Heart left ventricle (tissue), 16 donors: ENCODE measurements around the gene SLC2A5. TPM values are rescaled to one million over a fixed set of nuclear protein-coding genes. Genes with fewer than 3 reads are reported as not detected.

ENCODE experiments used
- ATAC-seq, 4 donors: fragments of 200-7000 bp; cut with Tn5 transposase; one replicate each; pipeline ENCODE4 v1.9.1; 2020 to 2022; ENCODE audit warnings: moderate library complexity in 4 of 4, mild to moderate bottlenecking in 3 of 4, moderate number of reproducible peaks in 1 of 4
- DNase-seq, 5 donors: peaks; one replicate each; pipeline ENCODE4 v3.0.0-alpha.2; 2020
- H3K27ac ChIP-seq, 12 donors: fragments of 200-600 bp; sonication (generic) in 4 of 12; one replicate each; pipeline versions ENCODE4 v1.5.0 to v1.8.0; 2016 to 2022; ENCODE audit warnings: mild to moderate bottlenecking in 2 of 12
- H3K27me3 ChIP-seq, 9 donors: fragments of 200-600 bp; sonication (generic) in 2 of 9; one replicate each; pipeline versions ENCODE4 v1.5.1 to v1.8.0; 2016 to 2022; ENCODE audit warnings: mild to moderate bottlenecking in 3 of 9
- H3K36me3 ChIP-seq, 9 donors: fragments of 200-600 bp; sonication (generic) in 2 of 9; one replicate each; pipeline versions ENCODE4 v1.5.0 to v1.8.0; 2018 to 2022; ENCODE audit warnings: mild to moderate bottlenecking in 2 of 9
- H3K4me1 ChIP-seq, 12 donors: fragments of 200-600 bp; sonication (generic) in 4 of 12; one replicate each; pipeline versions ENCODE4 v1.5.0 to v1.8.0; 2016 to 2022; ENCODE audit warnings: mild to moderate bottlenecking in 3 of 12
- H3K4me3 ChIP-seq, 12 donors: fragments of 200-600 bp; sonication (generic) in 4 of 12; one replicate each; pipeline versions ENCODE4 v1.5.0 to v1.8.0; 2017 to 2022; ENCODE audit warnings: mild to moderate bottlenecking in 9 of 12, moderate library complexity in 4 of 12
- H3K9me3 ChIP-seq, 12 donors: fragments of 200-600 bp; sonication (generic) in 4 of 12; one replicate each; pipeline versions ENCODE4 v1.5.0 to v1.8.0; 2016 to 2022; ENCODE audit warnings: mild to moderate bottlenecking in 1 of 12
- CTCF ChIP-seq, 12 donors: fragments of 200-600 bp; sonication (generic) in 4 of 12; IDR thresholded peaks; one replicate each; pipeline versions ENCODE4 v1.5.0 to v1.8.0; 2018 to 2022; ENCODE audit warnings: antibody characterized with exemption in 12 of 12, mild to moderate bottlenecking in 5 of 12
- POLR2A ChIP-seq, 2 donors: fragments of 450-650 bp; IDR thresholded peaks; one replicate each; pipeline ENCODE4 v1.6.1; 2017; ENCODE audit warnings: antibody characterized with exemption in 2 of 2, mild to moderate bottlenecking in 2 of 2, moderate library complexity in 2 of 2
- WGBS, 4 donors: extraction: QIAGEN DNeasy Blood & Tissue Kit in 2 of 4; methylation state at CpG; one replicate each; pipeline versions ENCODE4 v1.1.5 to v1.1.7; 2013 to 2018; 5-methylcytosine and 5-hydroxymethylcytosine counted together
- intact Hi-C, 10 donors: fragments of 100-400 bp; cut with DNase I; formaldehyde crosslinking; loops; one replicate each; pipeline versions ENCODE4 v1.11.1 to v1.14.2; 2022
- polyA plus RNA-seq, 2 donors: library from polyadenylated mRNA; stranded (reverse); fragments of 200-250 nt; gene quantifications; one replicate each; pipeline ENCODE4 v1.2.3, GENCODE V29; 2013
- total RNA-seq, 9 donors: library from RNA; depleted of rRNA in 2 of 9; stranded (reverse); fragments of >200 nt in 2 of 9; fragmentation: NEBNext Ultra II Directional in 3 of 9; extraction: Animal tissue kit (Norgen Biotek cat#: 25700) in 3 of 9; gene quantifications; one replicate each; pipeline versions ENCODE4 v1.1.0 to v1.2.4, GENCODE V29; 2016 to 2023
- donor health status: ischemic (EF 13 %, LVEDD 7.1; RV severe dilation, severe dysfunction).
- donor health status: healthy with polysubstance abuse.
- donor health status: DM: no; HTN: yes; CAD: no.
- donor health status: DM: no; HTN: no; CAD: no.
- donor health status: ischemic (EF 25% LVEDD 6.9; RV normal size, moderate dysfunction).
- donor health status: ischemic (EF 25% LVEDD 5.7; RV mildly dilated, moderate dysfunction).
- donor health status: healthy.
- donor health status: DM: yes; HTN: yes; CAD: no.
- donor health status: ischemic (EF 35%, LVEDD 5.7; RV mildly dilated, moderate dysfunction).
- donor health status: nonischemic (EF 11% LVEDD 7.7; RV severe dilation, severe dysfunction).
- donor health status: DM: yes; HTN: yes; CAD: no.
- donor health status: PGD.
- donor health status: ischemic (EF 29% LVEDD 5.4; RV normal size, mild dysfunction).
- donor health status: nonischemic (EF 23%, LVEDD 6.1; RV moderate dilation, normal function).

Gene SLC2A5
- total and polyA plus RNA-seq, 11 donors, result 0.86 to 15.8 (median 2.3) TPM

- DNase-seq, result no peak
- ATAC-seq, result no peak
- TF ChIP-seq POLR2A (IDR thresholded peaks at IDR 0.05) (no peak), CTCF (IDR thresholded peaks at IDR 0.05) (no peak)
These were observed 79.6 kb downstream of the SLC2A5 start for GRCh38 chr1:8989821-8990220.

GRCh38 chr1:8989061-8989460 lies 80.4 kb downstream of the SLC2A5 start:
- no peaks in the 10 kb centered on the region for H3K36me3 ChIP-seq
- no peak overlapping the region for H3K27ac ChIP-seq
- WGBS, 4 donors, result 95 to 99% (median 97%) methylated on average over 5 to 11 of the region's 11 CpGs
- peaks cover 0 to 25% (median 8%) of the 10 kb centered on the region in 12 donors for H3K4me1 ChIP-seq
- H3K9me3 ChIP-seq, result no peaks in the 10 kb centered on the region
- intact Hi-C loops, result loop anchor here in 8 of 10 donors (2.0 to 5.0 kb wide), 7 partner anchors 68 to 132 kb away; no protein-coding TSS in a partner anchor
- H3K27me3 ChIP-seq, result no peaks in the 10 kb centered on the region
- no peak for DNase-seq
- no peak overlapping the region for H3K4me3 ChIP-seq
- no peak for TF ChIP-seq CTCF (IDR thresholded peaks at IDR 0.05)
- no peak for TF ChIP-seq POLR2A (IDR thresholded peaks at IDR 0.05)
- no peak for ATAC-seq

More at GRCh38 chr1:8989821-8990220, 79.6 kb downstream of the SLC2A5 start:
- no peak overlapping the region for H3K4me3 ChIP-seq
- no peaks in the 10 kb centered on the region for H3K36me3 ChIP-seq
- H3K9me3 ChIP-seq, result no peaks in the 10 kb centered on the region
- intact Hi-C loops, result loop anchor here in 8 of 10 donors (2.0 to 5.0 kb wide), 7 partner anchors 69 to 133 kb away; no protein-coding TSS in a partner anchor
- no peak overlapping the region for H3K27ac ChIP-seq
- H3K4me1 ChIP-seq, result peaks cover 0 to 25% (median 8%) of the 10 kb centered on the region in 12 donors
- no peaks in the 10 kb centered on the region for H3K27me3 ChIP-seq
- WGBS, 4 donors, result 72 to 84% (median 74%) methylated on average over 4 of the region's 4 CpGs

GRCh38 chr1:8988618-8988967 lies 80.8 kb downstream of the SLC2A5 start:
- peak in 1 of 5 donors; percentile 40 for DNase-seq
- Histone ChIP-seq H3K4me1 (peaks cover 0 to 25% (median 8%) of the 10 kb centered on the region in 12 donors), H3K4me3 (no peak overlapping the region), H3K27ac (no peak overlapping the region), H3K36me3 (no peaks in the 10 kb centered on the region), H3K9me3 (no peaks in the 10 kb centered on the region), H3K27me3 (no peaks in the 10 kb centered on the region)
- TF ChIP-seq CTCF (IDR thresholded peaks at IDR 0.05), result no peak
- no peak for TF ChIP-seq POLR2A (IDR thresholded peaks at IDR 0.05)
- no peak for ATAC-seq
- intact Hi-C loops, result loop anchor here (1.0 to 5.0 kb wide), 8 partner anchors 68 to 131 kb away; no protein-coding TSS in a partner anchor
- 32 to 55% (median 41%) methylated on average over 11 to 13 of the region's 13 CpGs for WGBS, 4 donors

- Histone ChIP-seq H3K27ac (peak overlapping the region in 1 of 12 donors; percentile 12), H3K9me3 (no peaks in the 10 kb centered on the region), H3K27me3 (no peaks in the 10 kb centered on the region), H3K4me3 (no peak overlapping the region), H3K36me3 (no peaks in the 10 kb centered on the region), H3K4me1 (peaks cover 0 to 25% (median 8%) of the 10 kb centered on the region in 12 donors)
- intact Hi-C loops, result loop anchor here (1.0 to 5.0 kb wide), 8 partner anchors 67 to 131 kb away; no protein-coding TSS in a partner anchor
- peak in 4 of 5 donors; percentile 36 to 52 (median 48) for DNase-seq
- 14 to 28% (median 27%) methylated on average over 7 to 9 of the region's 9 CpGs for WGBS, 4 donors
- ATAC-seq, result peak in 3 of 4 donors; percentile 50 to 58 (median 56)
- TF ChIP-seq POLR2A (IDR thresholded peaks at IDR 0.05), result no peak
- peak; percentile 85 to 97 (median 93) for TF ChIP-seq CTCF (IDR thresholded peaks at IDR 0.05)
These were observed 81.4 kb downstream of the SLC2A5 start for GRCh38 chr1:8987881-8988617.
